Activated CD4-positive, alpha-beta T cell treated with anti-CD3 and anti-CD28 coated beads for 24 hours (primary cell): Measurements from ENCODE around the gene BLID.

Source experiments
- DNase-seq, 2 donors: peaks; one replicate each; pipeline ENCODE4 v3.0.0-alpha.2; 2020; ENCODE audit warnings: low read depth in 2 of 2

Gene BLID

DNA sequence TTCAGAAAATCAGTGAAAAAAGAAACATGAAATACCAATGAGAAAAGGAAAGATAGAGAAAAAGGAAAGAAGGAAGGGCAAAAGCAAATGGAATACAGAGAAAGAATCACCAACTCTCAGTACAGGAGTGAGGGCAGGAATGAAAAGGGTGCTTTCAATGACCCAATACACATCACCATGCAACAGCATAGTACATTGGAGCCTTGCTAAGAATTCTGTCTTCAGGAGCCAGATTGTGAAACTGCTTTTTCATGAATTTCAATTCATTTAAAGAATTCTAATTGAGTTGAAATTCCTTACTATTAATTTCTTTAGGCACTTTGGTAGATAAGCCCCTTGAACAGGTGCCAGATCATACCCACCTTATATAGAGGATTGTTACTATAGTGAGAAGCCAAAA, 34.9 kb downstream of the BLID start:
- DNase-seq, result no peak

DNA sequence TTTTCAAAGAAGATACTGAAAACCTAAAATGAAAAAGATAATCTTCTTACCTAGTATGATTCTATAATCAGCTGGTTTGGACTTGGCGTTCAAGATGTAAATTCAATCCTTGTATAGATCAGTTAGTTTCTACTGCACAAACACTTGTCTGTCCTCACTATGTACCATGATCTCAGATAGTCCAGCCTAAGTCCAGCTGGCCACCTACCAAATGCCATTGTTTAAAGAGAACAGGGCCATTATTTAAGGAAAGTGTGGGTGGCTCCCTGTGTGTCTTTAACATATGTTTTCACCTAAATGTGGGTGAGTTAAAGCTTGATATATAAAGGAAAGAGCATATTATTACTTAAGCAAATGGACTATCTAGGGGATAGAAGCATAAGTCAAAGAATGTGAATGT, 38.6 kb downstream of the BLID start:
- DNase-seq, result no peak

DNA sequence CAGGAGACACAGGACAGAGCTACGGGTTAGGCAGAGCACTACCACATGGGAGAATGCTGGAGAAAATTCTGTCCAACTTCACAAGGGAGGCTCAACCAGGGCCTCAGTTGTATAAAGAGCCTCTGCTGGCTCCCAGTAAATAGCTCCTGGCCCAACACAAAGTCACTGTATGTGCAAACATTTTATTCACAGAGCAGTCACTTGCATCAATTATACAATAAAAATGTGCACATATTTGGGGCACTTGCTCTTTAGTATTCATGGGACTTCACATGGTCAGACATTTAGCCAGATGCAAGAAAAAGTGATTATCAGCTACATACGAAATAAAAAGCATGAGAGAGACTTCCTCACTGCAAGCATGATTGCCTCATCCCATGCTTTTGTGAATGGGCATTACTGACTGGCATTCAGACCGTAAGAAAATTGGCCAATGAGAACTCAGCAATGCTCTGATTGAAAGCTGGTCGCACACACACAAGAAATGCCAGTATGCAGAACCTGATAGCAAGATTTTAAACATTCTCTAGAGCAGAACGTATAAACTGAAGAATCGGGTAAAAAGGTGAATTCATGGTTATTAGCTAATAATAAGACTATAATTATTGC, 39.4 kb downstream of the BLID start:
- no peak for DNase-seq

DNA sequence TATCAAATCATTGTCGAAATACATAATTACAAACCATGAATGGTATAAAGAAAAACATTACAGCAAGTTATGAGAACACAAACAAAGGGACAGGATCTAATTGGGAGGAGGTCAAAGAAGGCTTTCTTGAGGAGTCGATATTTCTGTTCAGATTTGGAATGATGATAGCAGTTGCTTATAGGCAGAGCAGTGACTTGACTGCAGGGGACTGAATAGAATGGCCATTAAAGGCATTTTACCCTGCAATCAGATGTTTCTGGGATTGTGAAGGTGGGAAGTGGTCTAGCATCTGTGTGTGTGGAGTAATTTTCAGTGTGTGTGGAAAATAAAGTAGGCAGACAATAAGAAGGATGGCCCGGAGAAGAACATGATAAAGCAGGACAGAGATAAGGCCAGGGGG, 41.0 kb downstream of the BLID start:
- DNase-seq, result no peak

DNA sequence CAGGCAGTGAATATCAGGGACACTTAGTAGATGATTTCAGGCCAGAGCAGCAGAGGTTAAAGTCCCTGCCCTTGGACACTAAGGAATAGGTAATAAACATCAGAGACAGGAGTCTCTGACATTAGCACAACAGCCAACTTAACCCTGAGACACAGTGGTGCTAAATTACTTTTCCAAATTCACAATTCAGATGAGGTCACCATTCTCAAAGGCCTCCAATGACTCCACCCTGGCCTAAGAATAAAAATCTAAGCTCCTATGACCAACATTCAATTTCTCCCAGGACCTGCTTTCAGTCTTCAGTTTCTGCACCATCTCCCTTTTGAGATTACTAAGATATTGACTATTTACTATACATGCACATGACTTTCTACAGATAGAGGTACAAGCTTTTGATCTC, 42.0 kb downstream of the BLID start:
- no peak for DNase-seq

DNA sequence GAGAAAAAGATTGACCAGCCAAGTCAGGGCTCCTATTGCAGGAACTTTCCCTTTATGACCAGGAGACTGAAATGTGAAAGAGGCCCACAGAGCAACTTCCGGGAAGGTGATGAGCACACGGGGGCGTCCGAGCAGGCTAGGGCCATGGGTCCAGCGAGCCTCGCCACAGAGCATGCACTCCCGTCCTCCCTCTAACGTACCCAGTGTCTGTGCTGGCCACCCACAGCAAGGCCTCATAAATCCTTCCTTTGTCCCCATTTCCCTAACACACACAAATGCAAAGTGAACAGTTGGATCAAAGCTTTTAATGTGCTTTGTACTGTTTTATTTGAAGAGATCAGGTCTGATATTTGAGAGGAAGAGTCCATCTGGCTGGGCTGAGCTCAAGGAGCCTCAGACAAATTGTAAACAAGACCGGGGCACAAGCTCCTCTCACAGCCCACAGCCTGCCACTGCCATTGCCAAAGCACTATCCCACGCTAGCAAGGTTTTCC, 44.3 kb downstream of the BLID start:
- no peak for DNase-seq

DNA sequence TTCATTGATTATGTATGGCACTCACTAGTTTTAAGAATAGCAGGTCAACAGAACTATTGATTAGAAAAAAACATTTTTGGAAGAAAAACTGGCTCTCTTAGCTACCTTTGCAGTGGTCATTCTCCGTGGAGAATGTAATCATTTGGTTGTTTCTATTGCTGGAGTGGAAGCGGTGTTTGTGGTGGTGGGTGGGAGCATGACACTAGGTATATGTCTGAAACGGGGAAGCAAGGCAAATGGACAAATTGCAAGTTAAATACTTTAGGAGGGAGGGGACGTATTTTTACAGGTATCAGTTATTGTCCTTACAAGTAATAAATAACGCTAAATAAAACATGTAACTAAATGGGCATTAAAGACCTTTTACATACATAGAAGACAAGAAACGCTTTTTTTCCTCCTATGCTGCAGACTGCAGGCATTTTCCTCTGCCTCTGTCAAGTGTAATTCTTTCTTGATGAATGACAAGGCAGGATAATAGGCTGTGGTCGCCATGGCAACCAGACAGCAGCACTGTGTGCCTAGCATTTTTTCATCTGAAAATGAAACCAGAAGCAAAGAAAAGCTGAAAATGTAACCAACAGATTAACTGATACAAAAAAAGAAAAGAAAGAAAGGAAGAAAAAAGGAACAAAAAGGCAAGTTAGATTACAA, 46.2 kb downstream of the BLID start:
- DNase-seq, result no peak

DNA sequence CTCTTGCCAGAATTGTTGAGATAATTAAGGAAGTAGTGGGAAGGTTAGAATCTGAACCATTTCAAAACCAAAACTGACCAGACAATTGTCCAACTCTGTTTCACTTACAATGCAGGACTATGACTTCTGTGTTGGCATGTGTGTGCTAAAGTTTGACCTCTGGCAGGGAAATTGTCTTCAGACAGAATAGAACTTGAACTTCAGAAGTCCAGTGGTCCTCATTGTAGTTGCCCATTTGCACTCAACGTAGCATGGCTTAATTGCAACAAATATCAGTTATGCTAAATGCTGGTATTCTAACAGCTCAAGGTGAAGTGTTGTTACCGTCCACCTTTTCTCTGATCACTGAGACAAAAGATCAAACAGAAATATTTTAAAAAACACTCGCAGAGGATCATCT, 47.2 kb downstream of the BLID start:
- DNase-seq, result no peak

DNA sequence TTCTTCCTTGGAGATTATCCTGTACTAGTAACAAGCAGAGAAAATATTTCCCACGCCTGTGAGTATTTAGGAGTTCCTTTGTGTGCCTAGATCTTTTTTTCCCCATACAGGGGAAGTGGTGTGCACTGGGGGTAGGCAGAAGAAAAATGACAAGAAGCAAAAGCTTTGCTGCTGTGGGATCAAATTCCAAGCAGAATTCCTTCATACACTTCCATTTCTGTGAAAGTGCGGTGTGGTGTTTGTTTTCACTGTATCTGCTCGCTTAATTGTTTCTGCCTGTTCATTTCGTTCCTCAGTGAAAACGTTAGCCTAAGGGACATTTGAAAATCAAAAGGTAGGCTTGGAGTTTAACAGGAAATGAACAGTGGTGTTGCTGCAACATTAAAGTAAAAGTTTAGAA, 47.9 kb downstream of the BLID start:
- no peak for DNase-seq
